ENCODE measurements around the gene DNAJC10. TPM values are rescaled to one million over a fixed set of nuclear protein-coding genes. Genes with fewer than 3 reads are reported as not detected.
"Not testable (repeated sequence)": the region's sequence is repeated elsewhere in the genome, so short reads cannot be mapped to it uniquely, and the experiment has no call there.

Gene DNAJC10
- total RNA-seq, 1 donor from 2014 or later, result 141 TPM

DNA sequence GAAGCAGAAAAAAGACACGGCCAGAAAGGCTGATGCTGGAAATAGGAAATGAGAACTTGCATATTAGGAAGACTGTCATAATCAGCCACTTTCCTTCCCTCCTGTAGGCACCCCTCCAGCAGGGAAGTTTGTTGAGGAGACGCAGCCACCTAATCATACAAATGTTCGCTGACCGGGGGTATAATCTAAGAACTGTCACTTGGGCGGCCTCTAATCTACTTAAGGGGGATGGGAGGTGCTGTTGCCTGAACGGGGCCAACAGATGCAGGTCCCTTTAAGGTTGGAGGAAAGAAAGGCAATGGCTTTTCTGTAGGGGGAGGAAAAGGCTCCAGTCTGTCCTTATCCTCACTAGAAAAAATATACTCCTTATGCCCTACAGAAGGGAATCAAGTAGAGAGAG, 50.6 kb downstream of the DNAJC10 start:
- DNase-seq (ENCODE audit: low spot score in 2 of 2, unreplicated experiment in 2 of 2), result no peak
- H3K36me3 Mint-ChIP-seq, result peaks cover 36% of the 10 kb centered on the region
- no peak overlapping the region for H3K27ac Mint-ChIP-seq
- TF ChIP-seq, protein P1, sequence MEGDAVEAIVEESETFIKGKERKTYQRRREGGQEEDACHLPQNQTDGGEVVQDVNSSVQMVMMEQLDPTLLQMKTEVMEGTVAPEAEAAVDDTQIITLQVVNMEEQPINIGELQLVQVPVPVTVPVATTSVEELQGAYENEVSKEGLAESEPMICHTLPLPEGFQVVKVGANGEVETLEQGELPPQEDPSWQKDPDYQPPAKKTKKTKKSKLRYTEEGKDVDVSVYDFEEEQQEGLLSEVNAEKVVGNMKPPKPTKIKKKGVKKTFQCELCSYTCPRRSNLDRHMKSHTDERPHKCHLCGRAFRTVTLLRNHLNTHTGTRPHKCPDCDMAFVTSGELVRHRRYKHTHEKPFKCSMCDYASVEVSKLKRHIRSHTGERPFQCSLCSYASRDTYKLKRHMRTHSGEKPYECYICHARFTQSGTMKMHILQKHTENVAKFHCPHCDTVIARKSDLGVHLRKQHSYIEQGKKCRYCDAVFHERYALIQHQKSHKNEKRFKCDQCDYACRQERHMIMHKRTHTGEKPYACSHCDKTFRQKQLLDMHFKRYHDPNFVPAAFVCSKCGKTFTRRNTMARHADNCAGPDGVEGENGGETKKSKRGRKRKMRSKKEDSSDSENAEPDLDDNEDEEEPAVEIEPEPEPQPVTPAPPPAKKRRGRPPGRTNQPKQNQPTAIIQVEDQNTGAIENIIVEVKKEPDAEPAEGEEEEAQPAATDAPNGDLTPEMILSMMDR (IDR thresholded peaks at IDR 0.05; ENCODE audit: unreplicated experiment), result no peak
- H3K4me3 Mint-ChIP-seq, result no peak overlapping the region
- H3K9me3 Mint-ChIP-seq, result peaks cover 16% of the 10 kb centered on the region
- no peaks in the 10 kb centered on the region for H3K4me1 Mint-ChIP-seq
- H3K27me3 Mint-ChIP-seq (ENCODE audit: low read depth), result no peaks in the 10 kb centered on the region

DNA sequence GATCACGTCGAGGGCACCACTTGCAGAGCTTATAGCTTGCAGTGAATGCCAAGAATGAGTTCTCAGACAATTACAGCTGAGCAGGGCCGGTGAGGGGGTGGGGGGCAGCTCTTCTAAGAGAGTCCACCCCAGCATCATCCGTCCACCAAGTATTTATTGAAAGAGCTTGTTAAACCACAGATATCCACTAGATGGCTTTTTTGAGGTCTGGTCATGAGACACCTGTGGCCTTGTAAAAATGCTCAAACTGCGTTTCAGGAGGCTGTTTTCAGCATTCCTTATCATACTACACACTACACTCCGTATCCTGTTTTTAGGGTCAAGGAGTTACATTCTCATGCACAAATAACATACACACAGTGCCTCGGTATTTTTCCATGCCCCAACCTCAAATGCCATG, 51.5 kb downstream of the DNAJC10 start:
- H3K4me1 Mint-ChIP-seq, result no peaks in the 10 kb centered on the region
- TF ChIP-seq, protein P1 (IDR thresholded peaks at IDR 0.05; ENCODE audit: unreplicated experiment), result peak; percentile 65
- H3K36me3 Mint-ChIP-seq, result peaks cover 45% of the 10 kb centered on the region
- H3K27me3 Mint-ChIP-seq (ENCODE audit: low read depth), result no peaks in the 10 kb centered on the region
- peaks cover 25% of the 10 kb centered on the region for H3K9me3 Mint-ChIP-seq
- no peak overlapping the region for H3K4me3 Mint-ChIP-seq
- no peak overlapping the region for H3K27ac Mint-ChIP-seq
- DNase-seq (ENCODE audit: low spot score in 2 of 2, unreplicated experiment in 2 of 2), result no peak

DNA sequence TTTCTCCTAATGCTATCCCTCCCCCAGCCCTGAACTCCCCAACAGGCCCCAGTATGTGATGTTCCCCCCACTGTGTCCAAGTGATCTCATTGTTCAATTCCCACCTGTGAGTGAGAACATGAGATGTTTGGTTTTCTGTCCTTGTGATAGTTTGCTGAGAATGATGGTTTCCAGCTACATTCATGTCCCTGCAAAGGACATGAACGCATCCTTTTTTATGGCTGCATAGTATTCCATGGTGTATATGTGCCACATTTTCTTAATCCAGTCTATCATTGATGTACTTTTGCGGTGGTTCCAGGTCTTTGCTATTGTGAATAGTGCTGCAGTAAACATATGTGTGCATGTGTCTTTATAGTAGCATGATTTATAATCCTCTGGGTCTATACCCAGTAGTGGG, 52.9 kb downstream of the DNAJC10 start:
- DNase-seq (ENCODE audit: low spot score in 2 of 2, unreplicated experiment in 2 of 2); H3K4me3 Mint-ChIP-seq; H3K27ac Mint-ChIP-seq; H3K27me3 Mint-ChIP-seq (ENCODE audit: low read depth); H3K4me1 Mint-ChIP-seq: not testable (repeated sequence)
- peaks cover 59% of the 10 kb centered on the region for H3K36me3 Mint-ChIP-seq
- peaks cover 34% of the 10 kb centered on the region for H3K9me3 Mint-ChIP-seq

DNA sequence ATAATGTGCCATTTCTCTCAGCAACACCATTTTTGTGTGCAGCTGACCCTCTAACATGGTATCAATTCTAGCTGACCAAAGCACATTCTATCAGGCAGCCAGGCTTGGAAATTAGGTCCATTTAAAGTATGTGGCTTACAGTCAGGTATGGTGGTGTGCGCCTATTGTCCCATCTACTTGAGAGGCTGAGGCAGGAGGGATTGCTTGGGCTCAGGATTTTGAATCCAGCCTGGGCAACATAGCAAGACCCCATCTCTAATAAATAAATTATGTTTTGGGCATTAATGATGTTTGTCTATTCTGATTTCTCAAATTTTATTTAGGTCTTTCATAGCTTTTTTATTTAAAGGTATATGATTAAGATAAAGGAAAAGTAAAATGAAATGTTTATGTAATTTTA, 63.3 kb downstream of the DNAJC10 start:
- Mint-ChIP-seq H3K27ac (no peak overlapping the region), H3K36me3 (peaks cover 36% of the 10 kb centered on the region), H3K4me1 (no peaks in the 10 kb centered on the region), H3K4me3 (no peak overlapping the region), H3K9me3 (peaks cover 9% of the 10 kb centered on the region), H3K27me3 (ENCODE audit: low read depth) (no peaks in the 10 kb centered on the region)
- TF ChIP-seq, protein P1 (IDR thresholded peaks at IDR 0.05; ENCODE audit: unreplicated experiment), result no peak
- DNase-seq (ENCODE audit: low spot score in 2 of 2, unreplicated experiment in 2 of 2), result no peak

DNA sequence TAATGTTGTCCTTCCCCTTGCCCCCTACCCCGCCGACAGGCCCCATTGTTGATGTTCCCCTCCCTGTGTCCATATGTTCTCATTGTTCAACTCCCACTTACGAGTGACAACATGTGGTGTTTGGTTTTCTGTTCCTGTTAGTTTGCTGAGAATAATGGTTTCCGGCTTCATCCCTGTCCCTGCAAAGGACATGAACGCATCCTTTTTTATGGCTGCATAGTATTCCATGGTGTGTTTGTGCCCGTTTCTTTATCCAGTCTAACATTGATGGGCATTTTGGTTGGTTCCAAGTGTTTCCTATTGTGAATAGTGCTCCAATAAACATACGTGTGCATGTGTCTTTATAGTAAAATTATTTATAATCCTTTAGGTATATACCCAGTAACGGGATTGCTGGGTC, 65.0 kb downstream of the DNAJC10 start:
- not testable (repeated sequence) for H3K4me3 Mint-ChIP-seq; H3K9me3 Mint-ChIP-seq; H3K27me3 Mint-ChIP-seq (ENCODE audit: low read depth); H3K4me1 Mint-ChIP-seq; H3K27ac Mint-ChIP-seq; DNase-seq (ENCODE audit: low spot score in 2 of 2, unreplicated experiment in 2 of 2)
- H3K36me3 Mint-ChIP-seq, result peaks cover 29% of the 10 kb centered on the region

DNA sequence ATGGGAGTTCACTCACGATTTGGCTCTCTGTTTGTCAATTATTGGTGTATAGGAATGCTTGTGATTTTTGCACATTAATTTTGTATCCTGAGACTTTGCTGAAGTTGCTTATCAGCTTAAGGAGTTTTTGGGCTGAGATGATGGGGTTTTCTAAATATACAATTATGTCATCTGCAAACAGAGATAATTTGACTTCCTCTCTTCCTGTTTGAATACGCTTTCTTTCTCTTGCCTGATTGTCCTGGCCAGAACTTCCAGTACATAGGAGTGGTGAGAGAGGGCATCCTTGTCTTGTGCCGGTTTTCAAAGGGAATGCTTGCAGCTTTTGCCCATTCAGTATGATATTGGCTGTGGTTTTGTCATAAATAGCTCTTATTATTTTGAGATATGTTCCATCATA, 66.6 kb downstream of the DNAJC10 start:
- H3K4me3 Mint-ChIP-seq; DNase-seq (ENCODE audit: low spot score in 2 of 2, unreplicated experiment in 2 of 2); H3K27ac Mint-ChIP-seq; H3K27me3 Mint-ChIP-seq (ENCODE audit: low read depth); H3K9me3 Mint-ChIP-seq; H3K4me1 Mint-ChIP-seq: not testable (repeated sequence)
- H3K36me3 Mint-ChIP-seq, result peaks cover 25% of the 10 kb centered on the region

DNA sequence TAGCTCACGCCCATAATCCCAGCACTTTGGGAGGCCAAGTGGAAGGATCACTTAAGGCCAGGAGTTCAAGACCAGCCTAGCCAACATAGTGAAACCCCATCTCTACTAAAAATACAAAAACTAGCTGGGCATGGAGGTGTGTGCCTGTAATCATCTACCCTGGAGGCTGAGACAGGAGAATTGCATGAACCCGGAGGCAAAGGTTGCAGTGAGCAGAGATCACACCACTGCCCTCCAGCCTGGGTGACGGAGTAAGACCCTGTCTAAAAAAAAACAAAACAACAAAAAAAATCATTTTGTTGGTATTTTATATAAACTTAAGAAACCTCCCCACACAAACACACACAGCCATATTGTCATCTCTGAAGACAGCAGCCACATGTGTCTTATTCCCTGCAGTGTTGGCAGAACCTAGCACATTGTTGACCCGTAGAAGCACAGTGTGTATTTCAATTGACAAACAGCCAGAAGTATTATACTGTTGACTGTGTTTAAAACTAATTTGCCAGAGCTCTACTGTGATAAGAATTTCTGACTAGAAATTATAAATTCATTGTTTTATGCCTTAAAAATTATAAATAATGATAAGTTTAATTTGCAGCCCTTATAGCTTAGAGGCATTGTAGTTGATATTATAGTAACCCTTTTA, 68.1 kb downstream of the DNAJC10 start:
- Mint-ChIP-seq H3K9me3 (peaks cover 9% of the 10 kb centered on the region), H3K27me3 (ENCODE audit: low read depth) (no peaks in the 10 kb centered on the region), H3K4me1 (peaks cover 3% of the 10 kb centered on the region), H3K36me3 (peaks cover 26% of the 10 kb centered on the region), H3K27ac (no peak overlapping the region), H3K4me3 (no peak overlapping the region)
- DNase-seq (ENCODE audit: low spot score in 2 of 2, unreplicated experiment in 2 of 2), result no peak
- TF ChIP-seq, protein P1 (IDR thresholded peaks at IDR 0.05; ENCODE audit: unreplicated experiment), result no peak
